ENCODE results near the gene ATP6AP2.
"Not testable (repeated sequence)": the region's sequence is repeated elsewhere in the genome, so short reads cannot be mapped to it uniquely, and the experiment has no call there.

The ATP6AP2 gene

DNA sequence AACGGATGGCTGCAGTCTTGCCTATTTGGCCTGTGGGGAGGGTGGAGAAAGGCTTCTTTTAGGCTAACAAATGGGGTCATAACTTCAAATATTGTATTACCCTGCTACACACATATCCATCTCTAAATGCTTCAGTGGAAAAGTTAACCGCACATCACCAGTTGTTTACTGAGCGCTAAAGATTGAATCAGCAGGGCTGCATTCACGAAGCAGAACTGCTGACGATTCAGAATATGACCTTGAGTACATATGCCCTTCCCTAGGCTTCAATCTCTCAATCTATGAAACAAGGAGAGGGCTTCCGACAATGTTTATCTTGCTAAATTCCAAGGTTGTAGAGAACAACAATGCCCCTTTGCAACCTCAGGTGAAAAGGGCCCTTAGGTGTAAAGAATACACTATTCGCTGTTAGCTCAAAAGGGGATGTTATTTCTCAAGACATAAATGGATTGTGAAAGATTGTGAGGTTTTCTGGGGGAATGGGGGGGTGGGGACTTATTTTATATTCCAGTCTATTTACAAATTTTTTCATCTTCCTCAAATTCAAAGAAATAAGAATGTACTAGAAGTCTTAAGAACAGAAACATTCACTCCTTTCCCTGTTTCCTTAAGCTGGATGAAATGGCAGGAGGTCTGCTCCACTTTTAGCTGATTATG is 2.6 kb upstream of the ATP6AP2 start:
- DNase-seq: no peak

DNA sequence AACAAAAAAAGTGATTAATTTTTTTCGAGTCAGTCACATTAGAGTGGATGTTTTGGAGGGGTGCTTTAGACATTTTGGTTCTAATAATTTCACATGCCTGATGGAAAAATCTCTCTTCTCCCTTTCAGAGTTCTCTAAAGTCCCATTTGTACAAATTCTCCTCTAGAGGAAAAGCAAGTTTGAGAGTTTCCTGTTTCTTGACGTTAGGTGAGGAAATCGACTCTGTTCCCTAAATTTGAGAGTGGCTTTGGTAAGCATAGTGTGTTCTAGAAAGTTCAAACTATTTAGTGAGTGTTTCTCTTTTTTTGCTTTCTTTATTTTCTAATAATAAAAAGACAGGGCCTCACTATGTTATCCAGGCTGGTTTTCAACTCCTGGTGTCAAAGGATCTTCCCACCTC is 1.6 kb upstream of the ATP6AP2 start:
- DNase-seq: no peak

DNA sequence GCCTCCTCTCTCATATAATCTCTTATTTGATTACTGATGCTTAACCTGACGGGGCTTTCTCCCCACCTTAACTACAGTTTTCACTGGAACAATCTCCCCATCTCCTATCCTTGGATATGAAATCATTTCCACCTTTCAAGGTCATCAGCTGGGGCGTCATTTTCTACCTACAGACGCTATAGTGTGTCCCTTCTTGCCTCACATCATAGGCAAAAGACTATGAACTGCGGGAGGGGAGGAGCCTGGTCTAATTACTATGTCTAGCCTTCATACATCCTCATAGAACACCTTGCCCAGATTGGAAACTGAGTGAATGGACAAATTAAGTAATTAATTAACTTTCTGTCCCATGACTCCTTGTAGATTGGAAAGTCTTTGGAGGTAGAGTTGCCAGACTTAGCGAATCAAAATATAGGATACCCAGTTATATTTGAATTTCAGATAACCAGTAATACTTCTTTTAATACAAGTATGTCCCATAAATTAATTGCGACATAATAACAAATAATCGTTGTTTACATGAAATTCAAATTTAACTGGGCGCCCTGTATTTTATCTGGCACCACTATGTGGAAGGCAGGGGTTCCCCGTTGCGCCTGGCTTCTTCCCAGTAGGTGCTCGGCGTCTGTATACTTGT is 752 bp upstream of the ATP6AP2 start:
- DNase-seq: no peak

DNA sequence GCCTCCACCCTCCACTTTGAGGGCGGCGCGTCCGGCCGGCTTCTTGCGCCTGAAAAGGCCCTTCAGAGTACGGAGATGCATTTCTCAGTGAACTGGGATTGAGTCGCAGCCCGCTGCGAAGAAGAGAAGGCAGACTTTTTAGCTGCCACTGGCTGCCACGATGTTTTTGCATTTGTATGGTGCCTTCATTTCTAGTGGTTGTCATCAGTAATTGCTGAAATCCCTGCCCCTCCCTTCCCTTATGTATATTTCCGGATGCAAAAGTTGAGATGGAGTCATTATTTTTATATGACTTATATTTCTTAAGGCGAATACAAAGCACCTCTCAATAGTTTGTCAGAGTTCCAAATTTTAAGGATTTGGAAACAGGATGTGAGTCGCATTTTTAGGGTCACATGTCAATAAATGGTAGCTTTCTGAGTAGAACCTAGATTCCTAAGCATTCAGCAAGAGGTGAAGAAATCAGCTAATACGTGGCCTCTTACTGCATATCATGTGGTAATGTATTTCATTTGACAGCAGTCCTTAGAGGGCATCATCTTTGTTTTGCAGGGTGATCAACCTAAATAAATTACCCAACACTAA is 658 bp downstream of the ATP6AP2 start:
- no peak for DNase-seq

DNA sequence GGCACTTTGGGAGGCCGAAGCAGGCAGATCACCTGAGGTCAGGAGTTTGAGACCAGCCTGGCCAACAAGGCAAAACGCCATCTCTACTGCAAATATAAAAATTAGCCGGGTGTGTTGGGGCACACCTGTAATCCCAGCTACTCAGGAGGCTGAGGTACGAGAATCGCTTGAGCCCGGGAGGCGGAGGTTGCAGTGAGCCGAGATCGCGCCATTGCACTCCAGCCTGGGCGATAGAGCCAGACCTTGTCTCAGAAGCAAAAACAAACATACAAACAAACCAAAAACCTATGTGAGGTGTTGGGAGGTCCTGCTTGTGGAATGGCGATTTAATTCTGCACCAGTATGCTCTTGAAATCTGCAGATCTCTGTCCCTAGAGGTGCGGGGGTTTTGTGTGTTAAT is 1.4 kb downstream of the ATP6AP2 start:
- not testable (repeated sequence) for DNase-seq

DNA sequence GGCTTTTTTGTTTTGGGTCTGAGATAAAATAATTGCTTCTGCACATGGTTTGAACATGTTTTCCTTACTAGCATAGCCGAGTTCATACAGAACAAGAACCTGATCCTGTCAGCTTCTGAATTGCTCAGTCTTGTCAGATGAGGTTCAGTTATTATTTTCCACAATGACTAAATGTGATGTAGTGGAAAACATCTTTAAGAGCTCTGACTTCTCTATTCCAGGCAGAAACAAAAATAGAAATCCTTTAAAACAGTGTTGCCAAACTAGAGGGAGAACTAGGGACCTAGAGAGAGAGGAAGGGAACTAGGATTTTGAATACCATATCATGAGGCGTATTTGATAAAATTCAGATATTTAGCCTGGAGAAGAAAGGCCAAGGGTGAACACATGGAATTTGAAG is 2.0 kb downstream of the ATP6AP2 start:
- no peak for DNase-seq

DNA sequence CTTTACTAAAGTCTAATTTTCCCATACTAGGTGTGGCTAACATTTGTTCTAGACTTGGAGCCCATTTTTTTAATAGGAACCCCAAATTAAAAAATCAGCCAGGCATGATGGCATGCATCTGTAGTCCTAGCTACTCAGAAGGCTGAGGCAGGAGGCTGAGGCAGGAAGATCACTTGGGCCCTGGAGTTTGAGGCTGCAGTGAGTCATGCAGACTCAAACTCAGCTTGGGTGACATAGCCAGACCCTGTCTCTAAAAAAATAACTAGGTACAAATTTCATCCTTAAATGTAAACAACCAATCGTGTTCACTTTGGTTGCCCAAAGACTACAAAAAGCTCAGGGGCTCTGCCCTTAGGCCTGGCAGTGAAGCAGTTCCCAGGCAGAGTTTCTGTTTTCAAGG is 6.9 kb downstream of the ATP6AP2 start:
- not testable (repeated sequence) for DNase-seq

DNA sequence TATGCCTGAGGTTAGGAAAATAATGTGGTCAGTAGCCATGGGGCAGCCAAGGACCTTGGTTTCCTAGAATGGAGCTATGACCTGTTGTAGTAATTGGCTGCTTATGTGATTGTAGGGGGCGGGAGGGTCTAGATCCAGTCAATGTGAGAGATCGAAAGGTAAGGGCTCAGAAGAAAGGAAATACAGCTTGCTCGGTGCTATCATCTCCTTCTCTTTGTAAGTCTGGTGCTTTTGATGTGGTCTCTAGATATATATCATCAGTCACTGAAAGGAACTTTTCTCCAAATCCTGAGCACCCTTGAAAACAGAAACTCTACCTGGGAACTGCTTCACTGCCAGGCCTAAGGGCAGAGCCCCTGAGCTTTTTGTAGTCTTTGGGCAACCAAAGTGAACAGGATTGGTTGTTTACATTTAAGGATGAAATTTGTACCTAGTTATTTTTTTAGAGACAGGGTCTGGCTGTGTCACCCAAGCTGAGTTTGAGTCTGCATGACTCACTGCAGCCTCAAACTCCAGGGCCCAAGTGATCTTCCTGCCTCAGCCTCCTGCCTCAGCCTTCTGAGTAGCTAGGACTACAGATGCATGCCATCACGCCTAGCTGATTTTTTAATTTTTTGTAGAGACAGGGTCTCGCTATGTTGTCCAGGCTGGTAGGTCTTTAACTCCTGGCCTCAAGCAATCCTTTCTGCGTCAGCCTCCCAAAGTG is 9.0 kb downstream of the ATP6AP2 start:
- DNase-seq: not testable (repeated sequence)

DNA sequence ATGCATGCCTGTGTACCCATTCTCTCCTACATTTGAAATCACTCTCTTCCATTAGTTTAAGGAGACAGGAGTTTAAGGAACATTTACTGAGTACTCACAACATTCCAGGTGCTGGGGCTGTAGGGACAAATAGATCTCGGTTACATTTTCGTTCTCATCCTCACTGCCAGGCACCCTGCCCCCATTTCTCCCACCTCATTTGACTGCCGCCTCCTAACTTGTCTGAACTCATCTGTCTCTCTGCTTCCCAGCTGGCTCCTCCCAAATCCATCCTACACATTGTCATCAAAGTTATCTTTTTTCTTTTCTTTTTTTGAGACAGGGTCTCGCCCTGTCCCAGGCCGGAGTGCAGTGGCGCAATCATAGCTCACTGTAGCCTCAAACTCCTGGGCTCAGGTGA is 22.7 kb downstream of the ATP6AP2 start:
- DNase-seq: no peak

DNA sequence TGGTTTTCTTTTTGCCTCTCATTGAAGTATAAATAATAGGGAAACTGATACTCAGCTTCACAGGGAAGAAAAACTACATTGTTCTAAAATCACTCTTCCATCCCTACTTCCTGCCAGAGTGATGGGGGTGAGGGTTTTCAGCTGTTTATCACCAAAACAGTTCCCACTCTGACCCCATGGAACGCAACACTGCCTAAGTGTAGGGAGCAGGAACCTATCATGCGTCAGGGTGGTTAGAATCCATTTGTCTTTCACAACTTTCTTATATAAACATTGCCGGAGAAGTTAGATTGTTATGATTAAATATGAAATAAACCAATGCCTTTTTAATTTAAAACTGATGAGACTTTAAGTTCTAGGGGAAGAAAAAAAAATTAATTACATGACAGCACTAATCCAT is 26.6 kb downstream of the ATP6AP2 start:
- DNase-seq: no peak

DNA sequence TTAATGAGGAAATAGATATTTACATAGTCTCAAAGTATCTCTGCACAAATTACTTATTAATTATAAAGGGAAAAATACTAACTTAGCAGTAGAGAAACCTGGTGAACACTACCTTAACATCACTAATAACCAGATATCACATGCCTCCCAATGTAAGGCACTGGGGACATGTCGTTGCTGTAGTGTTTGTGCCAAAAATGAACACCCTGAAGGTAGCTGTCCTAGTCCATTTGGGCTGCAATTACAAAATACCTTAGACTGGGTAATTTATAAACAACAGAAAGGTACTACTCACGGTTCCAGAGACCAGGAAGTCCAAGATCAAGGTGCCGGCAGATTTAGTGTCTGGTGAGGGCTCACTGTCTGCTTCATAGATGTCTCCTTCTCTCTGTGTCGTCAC is 31.7 kb downstream of the ATP6AP2 start:
- no peak for DNase-seq

DNA sequence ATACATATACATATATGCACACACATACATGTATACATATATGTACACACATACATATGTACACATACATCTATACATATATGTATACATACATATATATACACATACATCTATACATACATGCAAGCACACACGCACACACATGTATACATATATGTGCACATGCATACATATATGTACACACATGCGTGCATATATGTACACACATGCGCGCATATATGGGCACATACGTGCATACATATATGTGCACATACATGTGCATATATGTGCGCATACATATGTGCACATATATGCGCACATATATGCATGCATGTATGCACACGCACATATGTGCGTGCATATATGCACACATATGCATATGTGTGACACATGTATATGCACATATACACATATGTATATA is 35.2 kb downstream of the ATP6AP2 start:
- no peak for DNase-seq

DNA sequence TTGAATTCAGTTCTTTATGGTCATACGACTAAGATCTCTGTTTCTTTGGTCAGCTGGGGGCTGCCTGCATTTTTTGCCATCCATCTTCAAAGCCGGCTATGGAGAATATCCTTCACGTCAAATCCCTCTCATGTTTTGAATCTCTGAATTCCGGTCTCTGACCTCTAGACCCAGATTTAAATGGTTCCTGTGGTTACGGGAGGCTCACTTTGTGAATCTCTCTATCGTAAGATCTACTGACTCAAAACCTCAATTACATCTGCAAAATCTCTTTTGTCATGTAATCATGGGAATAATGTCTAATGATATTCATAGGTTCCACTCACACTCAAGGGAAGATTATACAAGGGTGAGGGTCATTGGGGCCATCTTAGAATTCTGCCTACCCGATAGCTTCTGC is 36.8 kb downstream of the ATP6AP2 start:
- no peak for DNase-seq

DNA sequence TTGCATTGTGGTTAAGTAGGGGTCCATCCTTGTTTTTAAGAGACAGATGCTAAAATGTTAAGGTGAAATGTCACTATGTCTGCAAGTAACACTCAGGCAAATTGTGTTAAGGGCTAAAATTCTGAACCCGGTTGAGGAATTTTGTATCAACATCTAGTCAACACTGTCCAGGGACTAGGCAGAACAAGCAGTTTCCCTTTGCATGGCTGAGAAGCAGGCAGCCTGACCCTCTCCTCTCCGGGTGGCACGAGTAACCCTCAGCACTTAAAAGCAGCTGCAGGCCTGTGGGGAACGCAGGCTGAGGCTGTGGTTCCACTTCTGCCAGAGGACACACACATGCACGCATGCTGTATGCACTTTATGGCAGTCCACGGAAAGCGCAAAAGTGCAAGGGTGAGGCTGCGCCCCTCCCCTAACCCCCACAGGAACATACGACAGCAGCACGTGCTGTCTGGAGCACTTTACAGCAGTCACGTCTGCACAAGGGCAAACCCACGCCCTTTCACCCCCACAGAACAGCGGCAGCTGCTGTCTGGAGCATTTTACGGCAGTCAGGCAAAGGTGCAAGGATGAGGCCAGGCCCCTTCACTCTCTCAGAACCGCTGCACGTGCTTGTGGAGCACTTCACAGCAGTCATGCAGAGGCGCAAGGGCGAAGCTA is 41.8 kb downstream of the ATP6AP2 start:
- no peak for DNase-seq

DNA sequence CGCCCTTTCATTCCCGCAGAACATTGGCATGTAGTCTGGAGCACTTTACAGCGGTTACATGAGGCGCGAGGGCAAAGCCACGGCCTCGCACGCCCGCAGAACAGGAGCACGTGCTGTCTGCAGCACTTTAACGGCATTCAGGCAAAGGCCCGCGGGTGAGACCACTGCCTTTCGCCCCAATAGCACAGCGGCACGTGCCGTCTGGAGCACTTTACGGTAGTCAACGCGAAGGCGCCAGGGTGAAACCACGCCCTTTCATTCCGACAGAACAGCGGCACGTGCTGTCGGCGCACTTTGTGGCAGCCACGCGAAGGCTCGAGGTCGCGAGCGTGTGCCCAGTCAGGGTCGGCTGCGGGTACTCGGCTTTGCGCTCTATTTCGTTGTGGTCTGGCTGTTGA is 42.4 kb downstream of the ATP6AP2 start, which contains the start of gene MPC1L:
TSS of gene MPC1L (plus strand) at position 290 of the 398 bp plus-strand sequence. CDS start 138 bp downstream, outside the sequence.
- DNase-seq: no peak

DNA sequence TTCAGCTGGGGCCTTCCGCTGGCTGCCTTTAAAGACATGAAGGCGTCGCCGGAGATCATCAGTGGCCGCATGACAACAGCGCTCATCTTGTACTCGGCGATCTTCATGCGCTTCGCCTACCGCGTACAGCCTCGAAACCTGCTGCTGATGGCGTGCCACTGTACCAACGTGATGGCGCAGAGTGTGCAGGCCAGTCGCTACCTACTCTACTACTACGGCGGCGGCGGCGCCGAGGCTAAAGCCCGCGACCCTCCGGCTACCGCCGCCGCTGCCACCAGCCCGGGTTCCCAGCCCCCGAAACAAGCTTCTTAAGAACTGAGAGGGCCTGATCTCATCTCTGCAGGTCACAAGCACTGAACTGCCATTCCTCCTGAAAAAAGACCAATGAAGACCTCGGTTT is 42.9 kb downstream of the ATP6AP2 start:
- no peak for DNase-seq

DNA sequence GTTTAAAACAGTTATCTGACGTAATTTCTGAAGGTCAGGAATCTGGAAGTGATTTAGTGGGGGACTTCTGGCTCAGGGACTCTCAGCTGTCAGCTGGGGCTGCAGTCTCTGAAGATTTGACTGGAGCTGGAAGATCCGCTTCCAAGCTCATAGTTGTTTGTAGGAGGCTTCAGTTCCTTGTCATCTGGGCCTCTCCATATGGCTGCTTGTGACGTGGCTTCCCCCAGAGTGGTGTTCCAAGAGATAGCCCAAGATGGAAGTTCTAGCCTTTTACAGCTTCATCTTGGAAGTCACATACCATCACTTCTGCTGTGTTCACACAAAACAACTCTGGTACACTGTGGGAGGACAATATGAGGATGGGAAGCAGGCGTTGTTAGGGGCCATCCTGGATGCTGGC is 44.5 kb downstream of the ATP6AP2 start:
- no peak for DNase-seq

DNA sequence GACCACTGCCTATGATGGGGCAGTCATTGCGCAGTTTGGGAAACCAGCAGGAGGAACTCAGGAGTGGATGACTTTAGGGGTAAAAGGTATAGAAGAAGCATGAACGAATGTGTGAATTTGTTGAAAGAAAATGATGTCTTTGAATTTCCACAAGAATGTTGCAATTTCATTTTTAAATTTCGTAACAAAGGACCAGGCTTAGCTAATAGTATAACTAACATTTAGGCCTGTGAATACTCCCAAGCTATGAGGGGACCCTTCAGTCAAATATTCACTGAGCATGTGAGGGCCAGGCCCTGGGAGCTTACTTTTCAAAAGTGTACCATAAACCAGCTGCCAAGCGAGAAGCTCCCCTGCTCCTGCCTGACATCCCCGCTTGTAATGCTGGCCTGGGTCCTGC is 47.7 kb downstream of the ATP6AP2 start:
- no peak for DNase-seq

DNA sequence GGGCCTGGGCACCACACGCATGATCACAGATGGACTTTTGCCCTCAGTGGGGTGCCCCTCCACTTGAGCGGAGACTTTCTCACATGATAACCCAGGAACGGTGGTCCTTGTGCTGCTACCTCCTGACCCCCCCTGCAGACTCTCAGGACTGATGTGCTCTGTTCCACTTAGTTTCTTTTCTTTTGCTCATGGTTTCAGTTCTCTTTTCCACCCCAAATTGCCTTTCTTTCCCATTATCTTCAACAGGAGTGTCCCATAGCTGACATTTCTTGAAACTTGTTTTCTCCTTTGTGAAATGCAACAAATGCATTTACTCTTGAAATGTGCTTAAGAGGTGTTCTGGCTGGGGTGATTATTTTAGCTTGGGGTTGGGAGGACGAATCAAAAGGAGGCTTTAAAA is 51.4 kb downstream of the ATP6AP2 start:
- no peak for DNase-seq

DNA sequence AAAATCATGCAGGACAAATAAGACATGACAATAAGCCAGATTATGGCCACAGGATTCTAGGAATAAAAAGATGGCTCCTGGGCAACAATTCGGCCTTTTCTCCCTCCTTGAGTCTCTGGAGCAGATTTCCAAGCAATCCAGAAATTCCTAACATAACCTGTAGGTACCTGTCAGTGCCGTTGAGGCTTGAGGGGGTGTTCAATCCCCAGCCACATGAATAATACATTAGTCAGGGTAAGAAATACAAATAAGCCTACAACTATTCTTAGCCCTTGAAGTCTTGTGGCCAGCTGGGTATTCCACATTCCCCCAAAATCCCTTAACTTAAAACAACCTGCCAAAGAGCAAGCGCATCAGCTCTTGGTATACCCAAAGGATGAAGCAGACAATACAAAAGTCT is 56.9 kb downstream of the ATP6AP2 start:
- no peak for DNase-seq

DNA sequence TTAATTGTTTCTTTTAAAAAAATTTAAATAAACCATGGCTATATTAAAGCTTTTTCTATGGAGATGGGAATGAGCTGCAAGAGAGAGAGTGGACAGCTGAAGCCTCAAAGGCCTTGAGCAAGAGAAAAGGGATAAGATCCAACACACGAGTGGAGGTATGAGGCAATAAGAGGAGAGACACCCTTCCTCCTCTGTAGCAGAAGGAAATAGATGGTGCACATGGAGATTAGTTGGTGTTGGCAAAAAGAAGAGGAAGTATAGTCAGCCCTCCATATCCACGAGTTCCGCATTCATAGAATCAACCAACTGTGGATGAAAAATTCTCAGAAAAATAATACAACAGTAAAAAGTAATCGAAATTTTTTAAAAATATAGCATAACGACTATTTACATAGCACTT is 63.4 kb downstream of the ATP6AP2 start:
- DNase-seq: no peak

DNA sequence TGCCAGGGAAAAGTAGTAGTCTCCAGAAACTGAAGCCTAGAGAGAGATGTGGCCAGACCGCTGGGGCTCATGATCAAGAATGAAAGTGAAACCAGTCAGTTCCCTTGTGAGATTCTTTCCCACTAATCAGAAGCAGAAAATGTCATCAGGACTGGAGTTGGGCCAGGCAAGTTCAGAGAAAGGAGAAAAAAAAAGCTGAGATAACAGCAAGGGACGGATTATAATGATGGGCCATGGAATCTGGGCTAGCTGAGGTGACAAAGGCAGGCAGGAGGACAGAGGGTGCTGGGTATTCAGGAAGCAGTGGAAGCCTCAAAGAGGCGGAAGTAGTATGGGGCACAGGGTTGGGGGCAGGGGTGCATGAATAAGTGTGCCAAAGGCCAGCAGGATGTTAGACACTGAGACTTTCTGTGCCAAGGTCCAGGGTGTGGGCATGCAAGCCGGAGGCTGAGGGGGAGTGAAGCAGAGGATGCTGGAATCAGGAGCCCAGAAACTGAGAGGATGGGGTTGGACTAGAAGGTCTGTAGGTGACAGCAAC is 64.1 kb downstream of the ATP6AP2 start:
- DNase-seq: no peak
